ENCODE data around the gene ANKRD39. TPM values are rescaled to one million over a fixed set of nuclear protein-coding genes. Genes with fewer than 3 reads are reported as not detected.
A peak's percentile ranks its signal among the peaks of the same experiment; 100 is the strongest.

The ANKRD39 gene
- total and polyA plus RNA-seq, 4 donors = 7.4 to 16.9 (median 15.6) TPM

DNA sequence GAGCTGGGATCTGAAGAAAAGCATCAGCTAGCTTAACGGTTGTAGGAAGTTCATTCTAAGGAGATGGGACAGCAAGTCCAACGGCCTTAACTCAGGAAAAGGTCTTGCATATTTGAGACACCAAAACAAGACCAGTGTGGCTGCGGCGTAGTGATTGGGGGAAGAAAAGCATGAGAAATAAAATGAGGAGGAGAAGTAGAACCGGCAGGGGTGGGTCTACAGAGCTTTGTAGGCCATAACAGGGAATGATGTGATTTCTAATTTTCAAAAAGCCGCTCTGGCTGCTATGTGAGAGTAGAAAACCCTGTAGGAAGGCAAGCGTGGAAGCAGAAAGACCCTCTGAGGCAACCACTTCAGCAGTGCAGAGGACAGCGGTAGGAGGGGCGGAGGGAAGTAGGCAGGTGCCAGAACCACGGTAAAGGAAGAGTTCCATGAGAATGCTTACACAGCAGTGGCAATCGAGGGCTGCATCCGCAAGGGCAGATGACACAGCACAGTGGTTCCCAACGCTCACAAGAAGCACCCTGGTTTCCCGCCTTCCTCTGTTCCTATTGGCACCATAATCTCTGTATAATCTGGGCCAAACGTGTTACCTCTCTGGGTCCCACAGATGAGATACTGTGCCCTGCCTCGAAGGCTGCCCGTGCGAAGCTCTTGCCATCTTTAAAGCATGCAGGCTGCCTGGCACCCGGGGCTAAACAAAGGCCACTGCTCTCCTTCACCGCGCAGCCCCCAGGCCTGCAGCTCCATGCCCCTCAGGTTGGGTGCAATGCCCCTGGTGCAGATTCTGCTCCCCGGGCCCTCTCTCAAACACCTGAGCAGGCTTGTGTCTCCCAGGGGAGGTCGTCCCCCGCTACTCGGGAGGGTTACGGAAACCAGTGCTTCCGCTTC is 795 bp downstream of the ANKRD39 start:
- no peak for TF ChIP-seq CTCF (IDR thresholded peaks at IDR 0.05; ENCODE audit: control extremely low read depth, extremely low read depth)
- H3K36me3 ChIP-seq (ENCODE audit: control insufficient read depth in 4 of 4, insufficient read depth in 4 of 4, low read length in 4 of 4) = peaks cover 0 to 24% (median 18%) of the 10 kb centered on the region in 4 donors
- H3K9me3 ChIP-seq (ENCODE audit: control insufficient read depth in 4 of 4, insufficient read depth in 3 of 4, low read length in 3 of 4) = no peaks in the 10 kb centered on the region
- no peak for ATAC-seq (ENCODE audit: insufficient read depth, low FRiP score)
- WGBS, 2 donors = 12 to 13% methylated on average over 27 of the region's 27 CpGs
- no peaks in the 10 kb centered on the region for H3K27me3 ChIP-seq (ENCODE audit: control insufficient read depth in 3 of 3, insufficient read depth in 3 of 3, low read length in 2 of 3)
- H3K4me1 ChIP-seq (ENCODE audit: control insufficient read depth in 5 of 5, insufficient read depth in 5 of 5, low read length in 5 of 5) = peaks cover 0 to 29% (median 4%) of the 10 kb centered on the region in 5 donors
- DNase-seq = peak in 2 of 3 donors; percentile 9 to 42
- H3K27ac ChIP-seq (ENCODE audit: low read depth in 1 of 2, low read length in 1 of 2) = peak overlapping the region; percentile 76 to 91
- H3K4me3 ChIP-seq = peak overlapping the region; percentile 83
- H3K9ac ChIP-seq (ENCODE audit: insufficient read depth in 1 of 2, low read length in 2 of 2) = peak overlapping the region; percentile 7 to 73

GRCh38 chr2:96853321-96853720 is 4.5 kb downstream of the ANKRD39 start:
- no peak overlapping the region for H3K9ac ChIP-seq (ENCODE audit: insufficient read depth in 1 of 2, low read length in 2 of 2)
- no peak overlapping the region for H3K27ac ChIP-seq (ENCODE audit: low read depth in 1 of 2, low read length in 1 of 2)
- H3K36me3 ChIP-seq (ENCODE audit: control insufficient read depth in 4 of 4, insufficient read depth in 4 of 4, low read length in 4 of 4) = peaks cover 8 to 26% (median 12%) of the 10 kb centered on the region in 4 donors
- ATAC-seq (ENCODE audit: insufficient read depth, low FRiP score) = no peak
- no peaks in the 10 kb centered on the region for H3K27me3 ChIP-seq (ENCODE audit: control insufficient read depth in 3 of 3, insufficient read depth in 3 of 3, low read length in 2 of 3)
- no peak overlapping the region for H3K4me3 ChIP-seq
- DNase-seq = no peak
- no peak for TF ChIP-seq CTCF (IDR thresholded peaks at IDR 0.05; ENCODE audit: control extremely low read depth, extremely low read depth)
- WGBS, 2 donors = 95 to 96% methylated on average over 15 of the region's 15 CpGs
- H3K9me3 ChIP-seq (ENCODE audit: control insufficient read depth in 4 of 4, insufficient read depth in 3 of 4, low read length in 3 of 4) = no peaks in the 10 kb centered on the region
- peaks cover 0 to 14% (median 2%) of the 10 kb centered on the region in 5 donors for H3K4me1 ChIP-seq (ENCODE audit: control insufficient read depth in 5 of 5, insufficient read depth in 5 of 5, low read length in 5 of 5)

DNA sequence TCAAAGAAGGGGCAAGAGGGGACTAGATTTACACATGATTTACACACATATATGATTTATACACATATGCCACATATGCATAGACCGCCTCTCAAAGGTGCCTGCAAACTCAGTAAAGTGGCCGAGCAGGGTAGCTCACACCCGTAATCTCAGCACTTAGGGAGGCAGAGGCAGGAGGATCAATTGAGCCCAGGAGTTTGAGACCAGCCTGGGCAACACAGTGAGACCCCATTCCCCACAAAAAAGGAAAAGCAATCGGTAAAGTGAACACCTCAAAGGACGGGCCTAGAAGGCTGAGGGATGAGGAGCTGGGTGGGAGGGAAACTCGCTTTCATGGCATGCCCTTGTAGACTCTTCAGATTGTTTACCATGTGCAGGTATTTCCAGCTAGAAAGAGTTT is 5.1 kb downstream of the ANKRD39 start:
- WGBS, 2 donors = 88 to 91% methylated on average over 6 of the region's 6 CpGs
- H3K9ac ChIP-seq (ENCODE audit: insufficient read depth in 1 of 2, low read length in 2 of 2) = no peak overlapping the region
- H3K4me1 ChIP-seq (ENCODE audit: control insufficient read depth in 5 of 5, insufficient read depth in 5 of 5, low read length in 5 of 5) = peaks cover 0 to 12% (median 2%) of the 10 kb centered on the region in 5 donors
- no peak overlapping the region for H3K4me3 ChIP-seq
- DNase-seq (no peak), ATAC-seq (ENCODE audit: insufficient read depth, low FRiP score) (no peak)
- peaks cover 8 to 26% (median 15%) of the 10 kb centered on the region in 4 donors for H3K36me3 ChIP-seq (ENCODE audit: control insufficient read depth in 4 of 4, insufficient read depth in 4 of 4, low read length in 4 of 4)
- H3K27me3 ChIP-seq (ENCODE audit: control insufficient read depth in 3 of 3, insufficient read depth in 3 of 3, low read length in 2 of 3) = no peaks in the 10 kb centered on the region
- no peaks in the 10 kb centered on the region for H3K9me3 ChIP-seq (ENCODE audit: control insufficient read depth in 4 of 4, insufficient read depth in 3 of 4, low read length in 3 of 4)
- TF ChIP-seq CTCF (IDR thresholded peaks at IDR 0.05; ENCODE audit: control extremely low read depth, extremely low read depth) = no peak
- H3K27ac ChIP-seq (ENCODE audit: low read depth in 1 of 2, low read length in 1 of 2) = no peak overlapping the region

Measured in lung (tissue), 12 donors.